Endothelial cell (in vitro differentiated cells): ENCODE results near the gene TBC1D22B. TPM values are rescaled to one million over a fixed set of nuclear protein-coding genes. Genes with fewer than 3 reads are reported as not detected.
A peak's percentile ranks its signal among the peaks of the same experiment; 100 is the strongest.

Source experiments
- DNase-seq: peaks from one replicate; pipeline ENCODE4 v3.0.0; 2021; ENCODE audit warnings: low spot score
- H3K27ac Mint-ChIP-seq: one replicate; pipeline ENCODE4 v1.8.0; 2021; ENCODE audit warnings: mixed read lengths, inconsistent platforms; ENCODE audit not compliant: unreplicated experiment
- H3K27me3 Mint-ChIP-seq: one replicate; pipeline ENCODE4 v1.8.0; 2021; ENCODE audit warnings: mild to moderate bottlenecking, moderate library complexity, mixed read lengths, inconsistent platforms; ENCODE audit not compliant: unreplicated experiment
- H3K36me3 Mint-ChIP-seq: one replicate; pipeline ENCODE4 v1.8.0; 2021; ENCODE audit warnings: mild to moderate bottlenecking, low read depth, mixed read lengths, inconsistent platforms; ENCODE audit not compliant: unreplicated experiment
- H3K4me1 Mint-ChIP-seq: one replicate; pipeline ENCODE4 v1.8.0; 2021; ENCODE audit warnings: mild to moderate bottlenecking, mixed read lengths, inconsistent platforms; ENCODE audit not compliant: unreplicated experiment
- H3K4me3 Mint-ChIP-seq: one replicate; pipeline ENCODE4 v1.8.0; 2021; ENCODE audit warnings: mild to moderate bottlenecking, mixed read lengths, inconsistent platforms; ENCODE audit not compliant: unreplicated experiment
- H3K9me3 Mint-ChIP-seq: one replicate; pipeline ENCODE4 v1.8.0; 2021; ENCODE audit warnings: mixed read lengths, inconsistent platforms; ENCODE audit not compliant: unreplicated experiment
- CTCF ChIP-seq: fragments of 200-600 bp; sonication (generic); IDR thresholded peaks from one replicate; pipeline ENCODE4 v1.5.0; 2021; ENCODE audit warnings: antibody characterized with exemption; ENCODE audit not compliant: unreplicated experiment
- total RNA-seq: library from RNA; stranded (reverse); fragmentation: NEBNext Ultra II Directional; extraction: Animal tissue kit (Norgen Biotek cat#: 25700); gene quantifications from one replicate; pipeline ENCODE4 v1.2.1, GENCODE V29; 2021; ENCODE audit not compliant: unreplicated experiment

TBC1D22B gene
- total RNA-seq, 1 donor from 2014 or later: 11.8 TPM

GRCh38 chr6:37347177-37347576 lies 89.6 kb downstream of the TBC1D22B start:
- Mint-ChIP-seq H3K36me3 (no peaks in the 10 kb centered on the region), H3K4me3 (no peak overlapping the region), H3K9me3 (no peaks in the 10 kb centered on the region), H3K27ac (peak overlapping the region; percentile 70), H3K27me3 (peaks cover 2% of the 10 kb centered on the region), H3K4me1 (peaks cover 7% of the 10 kb centered on the region)
- DNase-seq: no peak
- no peak for TF ChIP-seq CTCF

GRCh38 chr6:37347670-37348111 lies 90.1 kb downstream of the TBC1D22B start:
- Mint-ChIP-seq H3K4me1 (peaks cover 7% of the 10 kb centered on the region), H3K27ac (peak overlapping the region; percentile 70), H3K9me3 (no peaks in the 10 kb centered on the region), H3K4me3 (no peak overlapping the region), H3K36me3 (no peaks in the 10 kb centered on the region), H3K27me3 (peaks cover 2% of the 10 kb centered on the region)
- DNase-seq: no peak
- TF ChIP-seq CTCF: no peak

- no peak for DNase-seq
- no peaks in the 10 kb centered on the region for H3K9me3 Mint-ChIP-seq
- H3K4me3 Mint-ChIP-seq: no peak overlapping the region
- peaks cover 5% of the 10 kb centered on the region for H3K27me3 Mint-ChIP-seq
- H3K27ac Mint-ChIP-seq: no peak overlapping the region
- peaks cover 4% of the 10 kb centered on the region for H3K36me3 Mint-ChIP-seq
- peaks cover 20% of the 10 kb centered on the region for H3K4me1 Mint-ChIP-seq
- no peak for TF ChIP-seq CTCF
These were observed 93.5 kb downstream of the TBC1D22B start for GRCh38 chr6:37351027-37351426.

GRCh38 chr6:37352384-37352783 lies 94.8 kb downstream of the TBC1D22B start:
- Mint-ChIP-seq H3K9me3 (no peaks in the 10 kb centered on the region), H3K27me3 (peaks cover 3% of the 10 kb centered on the region), H3K27ac (no peak overlapping the region), H3K4me3 (no peak overlapping the region), H3K4me1 (peaks cover 21% of the 10 kb centered on the region), H3K36me3 (peaks cover 4% of the 10 kb centered on the region)
- TF ChIP-seq CTCF: no peak
- DNase-seq: no peak

- Mint-ChIP-seq H3K4me3 (peak within 1 kb of the TSS; percentile 97), H3K4me1 (peaks cover 26% of the 10 kb centered on the region), H3K9me3 (no peaks in the 10 kb centered on the region), H3K27ac (peak within 1 kb of the TSS; percentile 65), H3K27me3 (peaks cover 3% of the 10 kb centered on the region), H3K36me3 (peaks cover 4% of the 10 kb centered on the region)
- peak; percentile 93 for DNase-seq
- TF ChIP-seq CTCF: no peak
These were observed 96.4 kb downstream of the TBC1D22B start, which contains the start of gene RNF8 for GRCh38 chr6:37353761-37354525. Gene RNF8, plus strand, starts transcription at chr6:37353983. Its CDS starts 182 bp downstream, at chr6:37354165.
